Fibroblast of mammary gland (primary cell): ENCODE data around the gene SLIT1.
A peak's percentile ranks its signal among the peaks of the same experiment; 100 is the strongest.
"Not testable (repeated sequence)": the region's sequence is repeated elsewhere in the genome, so short reads cannot be mapped to it uniquely, and the experiment has no call there.

Experiments
- DNase-seq: peaks from one replicate; pipeline ENCODE4 v3.0.0-alpha.2; 2010; ENCODE audit warnings: low read depth
- H3K4me3 ChIP-seq: 2 replicates; pipeline ENCODE4 v1.5.1; 2011; ENCODE audit warnings: low read depth, mild to moderate bottlenecking, low read length, moderate library complexity; ENCODE audit not compliant: control insufficient read depth
- CTCF ChIP-seq: conservative IDR thresholded peaks from 2 replicates; pipeline ENCODE4 v1.5.1; 2011; ENCODE audit warnings: low read depth, low read length, inconsistent platforms; ENCODE audit not compliant: control insufficient read depth, insufficient read depth

The SLIT1 gene

GRCh38 chr10:97038688-97039087 lies 147.1 kb downstream of the SLIT1 start:
- no peak for DNase-seq
- TF ChIP-seq CTCF, result no peak
- no peak overlapping the region for H3K4me3 ChIP-seq

GRCh38 chr10:97037365-97038361 lies 148.1 kb downstream of the SLIT1 start:
- peak; percentile 80 for DNase-seq
- TF ChIP-seq CTCF, result peak; percentile 92
- peak overlapping the region; percentile 33 for H3K4me3 ChIP-seq

GRCh38 chr10:97034958-97035769 lies 150.6 kb downstream of the SLIT1 start:
- TF ChIP-seq CTCF, result no peak
- H3K4me3 ChIP-seq, result no peak overlapping the region
- DNase-seq, result no peak

- no peak overlapping the region for H3K4me3 ChIP-seq
- TF ChIP-seq CTCF, result no peak
- DNase-seq, result no peak
Measured at GRCh38 chr10:97034301-97034700, 151.5 kb downstream of the SLIT1 start.

GRCh38 chr10:97033841-97034240 lies 151.9 kb downstream of the SLIT1 start:
- not testable (repeated sequence) for H3K4me3 ChIP-seq, DNase-seq

GRCh38 chr10:97032624-97033023 lies 153.1 kb downstream of the SLIT1 start:
- DNase-seq, result no peak
- H3K4me3 ChIP-seq, result no peak overlapping the region
- no peak for TF ChIP-seq CTCF

GRCh38 chr10:97031459-97031858 lies 154.3 kb downstream of the SLIT1 start:
- no peak for TF ChIP-seq CTCF
- no peak overlapping the region for H3K4me3 ChIP-seq
- DNase-seq, result no peak
